ENCODE results near the gene KPNA6. TPM values are rescaled to one million over a fixed set of nuclear protein-coding genes. Genes with fewer than 3 reads are reported as not detected.

The KPNA6 gene
- total RNA-seq, 1 donor from 2014 or later = 95.3 TPM

DNA sequence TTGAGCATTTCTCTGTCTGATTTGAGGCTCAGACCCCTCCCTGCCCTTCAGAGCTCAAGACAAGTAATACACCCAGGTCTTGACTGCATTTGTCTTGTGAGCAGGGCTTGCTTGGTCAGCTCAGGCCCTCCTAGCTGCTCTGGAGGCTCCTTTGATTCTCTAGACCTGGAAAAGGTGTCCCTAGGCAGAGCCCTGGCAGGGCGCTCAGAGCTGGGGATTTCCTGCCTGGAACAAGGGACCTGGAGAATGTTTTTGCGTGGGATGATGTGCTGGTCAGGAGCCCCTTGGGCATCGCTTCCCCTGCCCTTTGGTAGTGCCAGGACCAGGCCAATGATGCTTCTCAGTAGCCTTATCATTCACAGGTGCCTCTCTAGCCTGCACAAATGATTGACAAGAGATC, 87.7 kb downstream of the KPNA6 start:
- H3K4me3 Mint-ChIP-seq (ENCODE audit: unreplicated experiment) = no peak overlapping the region

DNA sequence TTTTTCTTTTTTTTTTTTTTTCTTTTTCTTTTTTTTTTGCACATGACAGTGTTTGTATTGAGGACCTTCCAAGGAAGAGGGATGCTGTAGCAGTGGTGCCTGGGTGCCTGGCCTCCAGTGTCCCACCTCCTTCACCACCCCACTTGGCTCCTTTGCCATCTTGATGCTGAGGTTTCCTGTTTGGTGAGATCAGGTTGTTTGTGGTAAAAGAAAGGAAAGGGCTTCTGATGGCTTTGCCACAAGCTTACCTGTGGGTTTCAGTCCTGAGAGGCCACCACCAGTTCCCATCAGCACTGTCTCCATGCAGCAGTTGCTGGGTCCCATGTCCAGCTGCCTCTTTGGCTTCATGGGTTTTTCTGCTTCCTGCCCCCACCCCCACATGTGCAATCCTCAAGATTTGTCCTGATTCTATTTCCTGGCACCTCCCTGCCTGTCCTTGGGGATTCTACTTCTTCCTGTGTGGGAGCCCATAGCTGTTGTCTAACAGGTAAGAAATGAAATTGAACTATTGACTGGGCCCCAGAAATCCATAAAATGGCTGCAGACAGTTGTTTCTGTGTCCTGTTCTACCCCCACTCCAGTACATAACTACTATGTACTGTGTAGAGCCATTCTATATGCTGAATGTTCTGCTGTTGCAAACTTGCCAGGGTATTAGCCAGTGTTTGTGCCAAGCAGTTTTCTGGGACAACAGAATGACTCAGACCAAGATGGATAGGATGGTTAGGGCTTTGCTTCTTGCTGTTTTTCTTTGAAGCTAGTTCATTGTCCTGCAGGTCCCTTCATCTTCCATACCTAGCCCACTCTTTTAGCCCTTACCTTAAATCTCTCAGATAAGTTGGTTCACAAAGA, 88.3 kb downstream of the KPNA6 start:
- Mint-ChIP-seq H3K4me1 (ENCODE audit: unreplicated experiment) (peaks cover 26% of the 10 kb centered on the region), H3K9me3 (ENCODE audit: unreplicated experiment) (no peaks in the 10 kb centered on the region), H3K4me3 (ENCODE audit: unreplicated experiment) (peak overlapping the region; percentile 11), H3K27ac (ENCODE audit: unreplicated experiment) (peak overlapping the region; percentile 48), H3K27me3 (ENCODE audit: unreplicated experiment) (peaks cover 15% of the 10 kb centered on the region), H3K36me3 (ENCODE audit: low read depth, unreplicated experiment) (peaks cover 52% of the 10 kb centered on the region)
- no peak for DNase-seq (ENCODE audit: low spot score)
- TF ChIP-seq, protein P1, sequence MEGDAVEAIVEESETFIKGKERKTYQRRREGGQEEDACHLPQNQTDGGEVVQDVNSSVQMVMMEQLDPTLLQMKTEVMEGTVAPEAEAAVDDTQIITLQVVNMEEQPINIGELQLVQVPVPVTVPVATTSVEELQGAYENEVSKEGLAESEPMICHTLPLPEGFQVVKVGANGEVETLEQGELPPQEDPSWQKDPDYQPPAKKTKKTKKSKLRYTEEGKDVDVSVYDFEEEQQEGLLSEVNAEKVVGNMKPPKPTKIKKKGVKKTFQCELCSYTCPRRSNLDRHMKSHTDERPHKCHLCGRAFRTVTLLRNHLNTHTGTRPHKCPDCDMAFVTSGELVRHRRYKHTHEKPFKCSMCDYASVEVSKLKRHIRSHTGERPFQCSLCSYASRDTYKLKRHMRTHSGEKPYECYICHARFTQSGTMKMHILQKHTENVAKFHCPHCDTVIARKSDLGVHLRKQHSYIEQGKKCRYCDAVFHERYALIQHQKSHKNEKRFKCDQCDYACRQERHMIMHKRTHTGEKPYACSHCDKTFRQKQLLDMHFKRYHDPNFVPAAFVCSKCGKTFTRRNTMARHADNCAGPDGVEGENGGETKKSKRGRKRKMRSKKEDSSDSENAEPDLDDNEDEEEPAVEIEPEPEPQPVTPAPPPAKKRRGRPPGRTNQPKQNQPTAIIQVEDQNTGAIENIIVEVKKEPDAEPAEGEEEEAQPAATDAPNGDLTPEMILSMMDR (IDR thresholded peaks at IDR 0.05; ENCODE audit: unreplicated experiment) = no peak

More for the DNA sequence above, 87.7 kb downstream of the KPNA6 start:
- no peak for DNase-seq (ENCODE audit: low spot score)
- H3K27me3 Mint-ChIP-seq (ENCODE audit: unreplicated experiment) = peaks cover 15% of the 10 kb centered on the region
- H3K4me1 Mint-ChIP-seq (ENCODE audit: unreplicated experiment) = peaks cover 26% of the 10 kb centered on the region
- H3K36me3 Mint-ChIP-seq (ENCODE audit: low read depth, unreplicated experiment) = peaks cover 52% of the 10 kb centered on the region
- no peaks in the 10 kb centered on the region for H3K9me3 Mint-ChIP-seq (ENCODE audit: unreplicated experiment)
- H3K27ac Mint-ChIP-seq (ENCODE audit: unreplicated experiment) = no peak overlapping the region
- TF ChIP-seq, protein P1 (IDR thresholded peaks at IDR 0.05; ENCODE audit: unreplicated experiment) = no peak

DNA sequence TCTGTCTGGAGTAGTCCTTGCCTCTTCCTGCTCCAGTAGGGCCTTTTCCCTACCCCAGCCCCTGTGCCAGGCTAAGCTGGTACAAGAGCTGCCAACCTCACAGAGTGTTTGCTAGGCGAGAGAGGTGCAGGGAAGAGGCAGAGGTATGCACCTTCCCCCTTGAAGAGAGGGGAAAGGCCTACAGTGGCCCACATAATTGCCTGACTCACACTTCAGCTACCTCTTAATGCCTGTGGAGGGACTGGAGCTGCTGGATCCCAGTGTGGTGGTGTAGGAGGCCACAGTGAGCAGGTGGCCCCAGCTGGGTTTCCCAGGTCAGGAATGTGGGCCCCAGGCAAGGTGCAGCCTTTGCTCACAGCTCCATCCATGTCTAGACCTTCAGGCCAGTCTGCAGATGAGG, 89.2 kb downstream of the KPNA6 start:
- H3K36me3 Mint-ChIP-seq (ENCODE audit: low read depth, unreplicated experiment) = peaks cover 43% of the 10 kb centered on the region
- no peak overlapping the region for H3K27ac Mint-ChIP-seq (ENCODE audit: unreplicated experiment)

DNA sequence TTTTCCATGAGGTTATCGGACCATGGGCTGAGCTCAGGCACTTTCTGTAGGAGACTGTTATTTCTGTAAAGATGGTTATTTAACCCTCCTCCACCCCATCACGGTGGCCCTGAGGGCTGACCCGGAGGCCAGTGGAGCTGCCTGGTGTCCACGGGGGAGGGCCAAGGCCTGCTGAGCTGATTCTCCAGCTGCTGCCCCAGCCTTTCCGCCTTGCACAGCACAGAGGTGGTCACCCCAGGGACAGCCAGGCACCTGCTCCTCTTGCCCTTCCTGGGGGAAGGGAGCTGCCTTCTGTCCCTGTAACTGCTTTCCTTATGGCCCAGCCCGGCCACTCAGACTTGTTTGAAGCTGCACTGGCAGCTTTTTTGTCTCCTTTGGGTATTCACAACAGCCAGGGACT, 90.0 kb downstream of the KPNA6 start:
- Mint-ChIP-seq H3K27ac (ENCODE audit: unreplicated experiment) (no peak overlapping the region), H3K27me3 (ENCODE audit: unreplicated experiment) (peaks cover 16% of the 10 kb centered on the region), H3K36me3 (ENCODE audit: low read depth, unreplicated experiment) (peaks cover 39% of the 10 kb centered on the region), H3K9me3 (ENCODE audit: unreplicated experiment) (no peaks in the 10 kb centered on the region), H3K4me1 (ENCODE audit: unreplicated experiment) (peaks cover 40% of the 10 kb centered on the region), H3K4me3 (ENCODE audit: unreplicated experiment) (peak overlapping the region; percentile 84)
- TF ChIP-seq, protein P1 (IDR thresholded peaks at IDR 0.05; ENCODE audit: unreplicated experiment) = no peak
- no peak for DNase-seq (ENCODE audit: low spot score)

More for the DNA sequence above, 89.2 kb downstream of the KPNA6 start:
- peaks cover 35% of the 10 kb centered on the region for H3K4me1 Mint-ChIP-seq (ENCODE audit: unreplicated experiment)
- peaks cover 16% of the 10 kb centered on the region for H3K27me3 Mint-ChIP-seq (ENCODE audit: unreplicated experiment)
- no peaks in the 10 kb centered on the region for H3K9me3 Mint-ChIP-seq (ENCODE audit: unreplicated experiment)
- TF ChIP-seq, protein P1 (IDR thresholded peaks at IDR 0.05; ENCODE audit: unreplicated experiment) = no peak
- no peak overlapping the region for H3K4me3 Mint-ChIP-seq (ENCODE audit: unreplicated experiment)
- DNase-seq (ENCODE audit: low spot score) = no peak

Measured in endothelial cell (in vitro differentiated cells).